HG02840 (cell line): ENCODE measurements around the gene NSUN6.
"Not testable (repeated sequence)": the region's sequence is repeated elsewhere in the genome, so short reads cannot be mapped to it uniquely, and the experiment has no call there.

ENCODE experiments used
- ATAC-seq: cut with Tn5 transposase; IDR thresholded peaks from one replicate; pipeline ENCODE4 v1.9.1; 2021; ENCODE audit warnings: mild to moderate bottlenecking, moderate library complexity, moderate number of reproducible peaks; ENCODE audit not compliant: unreplicated experiment, low FRiP score

NSUN6 gene

GRCh38 chr10:18660816-18661431, 9.5 kb upstream of the NSUN6 start:
- no peak for ATAC-seq

DNA sequence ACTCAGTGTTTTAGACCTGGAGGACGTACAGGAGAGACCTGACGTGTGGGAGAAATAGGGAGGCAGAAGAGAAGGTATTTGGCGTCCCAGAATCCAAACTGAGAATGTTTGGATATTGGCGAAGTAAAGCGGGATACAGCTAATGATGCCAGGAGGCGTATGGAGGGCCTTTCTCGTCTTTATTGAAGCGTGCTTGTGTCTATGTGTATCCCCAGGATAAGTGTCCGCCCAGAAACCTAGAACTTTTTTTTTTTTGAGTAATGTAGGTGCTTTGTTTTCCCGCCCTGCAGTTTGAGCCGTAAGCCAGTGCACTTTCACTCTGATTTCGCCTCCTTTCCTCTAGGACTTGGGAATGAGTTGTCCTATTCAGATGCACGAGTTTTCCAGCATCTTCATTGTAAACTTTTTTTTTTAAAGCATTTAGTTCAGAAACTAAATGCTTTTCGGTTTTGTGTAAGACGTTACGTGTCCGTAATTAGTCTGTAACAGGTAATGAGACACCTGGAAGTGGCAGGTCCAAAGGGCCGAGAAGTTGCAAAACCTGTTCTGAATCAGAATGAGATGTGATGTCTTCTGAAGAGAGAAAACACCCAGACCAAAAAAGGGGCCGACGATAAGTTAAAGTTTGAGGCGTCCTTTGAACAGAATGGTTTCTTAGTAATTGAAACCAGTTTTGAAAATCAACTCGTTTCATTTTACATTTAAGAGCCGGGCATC, 8.6 kb upstream of the NSUN6 start:
- ATAC-seq, result peak; percentile 14

- peak; percentile 92 for ATAC-seq
Measured at GRCh38 chr10:18659125-18659818, 7.9 kb upstream of the NSUN6 start, which contains the start of gene ARL5B. ARL5B (plus strand) TSS chr10:18659431; CDS start chr10:18659638, 207 bp downstream.

GRCh38 chr10:18658271-18659124, 7.1 kb upstream of the NSUN6 start:
- peak; percentile 1 for ATAC-seq

DNA sequence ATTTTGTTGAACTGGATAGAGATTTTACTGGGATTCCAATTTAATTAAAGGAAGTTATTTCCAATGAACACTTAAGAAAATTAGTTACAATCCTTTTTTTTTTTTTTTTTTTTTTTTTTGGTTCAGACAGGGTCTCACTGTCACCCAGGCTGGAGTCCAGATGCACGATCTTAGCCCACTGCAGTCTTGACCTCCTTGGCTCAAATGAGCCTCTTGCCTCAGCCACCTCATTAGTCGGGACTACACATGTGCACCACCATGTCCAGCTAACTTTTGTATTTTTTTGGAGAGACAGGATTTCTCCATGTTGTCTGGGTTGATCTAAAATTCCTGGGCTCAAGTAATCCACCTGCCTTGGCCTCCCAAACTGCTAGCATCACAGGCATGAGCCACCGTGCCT, 5.3 kb upstream of the NSUN6 start:
- no peak for ATAC-seq

DNA sequence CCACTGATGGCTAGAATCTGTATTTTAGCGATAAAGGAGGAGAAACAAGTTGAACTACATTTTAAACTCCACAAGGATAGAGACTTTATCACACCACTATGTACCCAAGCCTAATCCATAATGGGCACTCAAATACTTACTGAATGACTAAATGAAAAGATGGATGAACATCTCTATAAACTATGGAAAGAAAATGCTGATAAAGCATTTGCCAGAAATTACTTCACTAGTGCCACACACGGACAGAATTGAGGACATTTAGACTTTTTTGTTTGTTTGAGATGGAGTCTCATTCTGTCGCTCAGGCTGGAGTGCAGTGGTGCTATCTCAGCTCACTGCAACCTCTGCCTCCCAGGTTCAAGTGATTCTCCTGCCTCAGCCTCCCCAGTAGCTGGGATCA, 1.7 kb upstream of the NSUN6 start:
- ATAC-seq, result no peak

DNA sequence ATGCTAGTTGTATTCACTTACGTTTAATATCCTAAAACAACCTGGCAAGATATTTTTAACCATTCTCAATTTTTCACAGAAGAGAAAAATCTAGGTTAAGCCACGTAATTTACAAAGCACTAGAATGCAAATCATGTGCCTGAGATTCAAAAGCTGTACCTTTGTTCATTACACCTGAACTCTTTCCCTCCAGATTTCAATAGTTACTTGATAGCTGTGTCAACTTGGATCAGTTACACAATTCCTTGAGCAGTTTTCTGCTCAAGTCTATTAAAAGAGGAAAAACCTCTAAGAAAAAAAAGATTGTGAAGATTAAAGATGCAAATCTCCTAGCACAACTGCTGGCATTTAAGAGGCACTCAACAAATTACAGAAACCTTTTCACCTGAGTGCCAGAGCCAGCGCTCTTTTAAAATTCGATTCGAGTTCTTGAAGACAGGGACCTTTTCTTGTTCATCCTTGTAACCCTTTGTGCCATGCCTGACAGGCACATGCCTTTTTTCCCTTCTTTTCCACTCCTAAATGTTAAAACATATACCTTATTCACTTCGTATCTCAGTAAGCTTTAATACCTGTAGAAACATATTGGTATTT, 886 bp downstream of the NSUN6 start:
- ATAC-seq, result no peak

DNA sequence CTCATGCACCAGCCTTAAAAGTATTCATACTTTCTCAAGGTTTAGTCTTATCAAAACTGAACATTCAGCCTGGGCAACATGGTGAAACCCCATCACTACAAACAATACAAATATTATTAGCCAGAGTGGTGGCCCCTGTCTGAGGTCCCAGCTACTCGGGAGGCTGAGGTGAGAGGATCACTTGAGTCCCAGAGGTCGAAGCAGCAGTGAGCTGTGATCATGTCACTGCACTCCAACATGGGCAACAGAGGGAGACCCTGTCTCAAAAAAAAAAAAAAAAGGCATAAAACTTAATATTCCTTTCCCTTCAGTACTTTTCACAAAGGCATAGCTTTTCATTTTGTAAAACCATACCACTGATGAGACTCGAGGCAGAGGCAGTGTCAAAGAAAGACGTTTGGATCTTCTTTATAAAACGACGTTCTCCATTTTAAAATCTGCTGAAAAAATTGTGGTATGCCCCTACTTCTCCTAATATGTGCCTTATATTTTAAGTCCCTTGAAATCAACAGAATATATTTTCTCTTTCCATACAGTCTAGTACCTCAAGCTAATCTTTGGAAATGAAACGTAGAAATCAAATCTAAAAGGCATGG, 1.9 kb downstream of the NSUN6 start:
- ATAC-seq, result no peak

DNA sequence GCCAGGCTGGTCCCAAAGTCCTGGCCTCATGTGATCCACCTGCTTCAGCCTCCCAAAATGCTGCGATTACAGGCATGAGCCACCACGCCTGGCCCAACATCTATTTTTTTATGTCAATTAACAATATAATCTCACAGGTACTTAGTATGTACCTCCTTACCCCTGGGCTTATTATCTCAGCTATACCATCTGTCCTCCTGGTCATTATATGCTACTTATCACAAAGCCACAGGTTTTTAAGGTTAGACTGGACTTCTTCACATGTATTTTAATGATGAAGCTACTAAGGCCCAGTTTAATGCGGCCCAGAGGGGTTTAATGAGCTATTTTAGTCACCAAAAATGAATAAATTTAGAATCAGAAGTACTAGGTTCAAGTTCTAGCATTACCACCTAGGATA, 3.4 kb downstream of the NSUN6 start:
- ATAC-seq, result no peak

DNA sequence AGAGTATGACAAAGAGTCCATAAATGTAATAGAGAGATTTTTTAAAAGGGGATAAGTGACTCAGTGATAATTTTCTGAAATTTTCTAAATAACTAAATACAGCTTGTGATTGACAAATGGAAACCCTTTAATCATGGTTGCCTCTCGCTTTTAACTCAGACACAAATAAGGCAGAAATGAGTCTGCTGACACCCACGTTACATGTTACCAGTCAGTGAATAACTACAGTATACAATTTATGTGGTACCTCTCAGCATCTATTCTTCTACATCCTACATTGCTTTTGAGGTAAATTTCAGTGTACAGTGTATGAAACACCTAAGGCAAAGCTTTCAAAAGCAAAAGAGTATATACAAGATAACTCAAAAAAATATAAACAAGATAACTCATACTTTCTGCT, 4.2 kb downstream of the NSUN6 start:
- ATAC-seq, result no peak

DNA sequence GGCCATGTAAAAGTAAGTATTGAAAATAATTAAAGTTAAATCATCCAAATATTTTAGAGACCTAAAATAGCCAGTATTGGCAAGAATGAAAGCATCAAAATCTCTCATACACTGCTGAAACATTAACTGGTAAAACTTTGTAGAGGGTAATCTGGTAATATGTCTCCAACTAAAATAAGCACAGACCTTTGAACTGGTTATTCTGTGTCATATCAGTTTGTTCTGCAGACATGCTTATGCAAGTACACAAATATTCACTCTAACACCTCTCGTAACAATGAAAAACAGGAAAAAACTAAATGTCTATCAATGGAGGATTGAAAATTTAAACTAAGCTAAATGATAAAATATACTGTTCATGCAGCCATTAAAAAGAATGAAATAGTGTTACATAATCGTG, 11.7 kb downstream of the NSUN6 start:
- ATAC-seq, result not testable (repeated sequence)

DNA sequence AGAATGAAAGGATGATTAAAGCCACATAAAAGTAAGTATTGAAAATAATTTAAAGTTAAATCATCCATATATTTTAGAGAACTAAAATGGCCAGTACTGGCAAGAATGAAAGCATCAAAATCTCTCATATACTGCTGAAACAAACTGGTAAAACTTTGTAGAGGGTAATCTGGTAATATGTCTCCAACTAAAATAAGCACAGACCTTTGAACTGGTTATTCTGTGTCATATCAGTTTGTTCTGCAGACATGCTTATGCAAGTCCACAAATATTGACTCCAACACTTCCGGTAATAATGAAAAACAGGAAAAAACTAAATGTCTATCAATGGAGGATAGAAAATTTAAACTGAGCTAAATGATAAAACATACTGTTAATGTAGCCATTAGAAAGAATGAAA, 14.0 kb downstream of the NSUN6 start:
- not testable (repeated sequence) for ATAC-seq

DNA sequence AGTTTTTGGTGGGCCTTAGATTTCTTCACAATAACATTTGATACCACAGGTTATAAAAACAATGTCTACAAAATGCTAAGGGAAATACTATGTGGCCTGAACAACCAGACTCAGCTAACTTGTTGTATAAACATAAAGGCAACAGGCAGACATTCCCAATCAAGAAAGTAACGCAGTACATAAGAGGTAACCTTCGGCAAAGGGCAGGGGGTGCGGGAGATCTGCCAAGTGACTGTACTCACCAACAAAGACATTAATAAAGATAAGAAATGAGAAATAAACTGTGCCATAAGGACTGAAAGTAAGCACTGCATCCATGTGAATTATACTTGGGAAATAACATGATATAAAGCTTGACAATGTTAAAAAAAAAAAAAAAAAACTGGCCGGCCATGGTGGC, 15.4 kb downstream of the NSUN6 start:
- ATAC-seq, result no peak

- ATAC-seq, result not testable (repeated sequence)
Measured at GRCh38 chr10:18632500-18632899, 18.9 kb downstream of the NSUN6 start.

GRCh38 chr10:18627452-18628018, 23.9 kb downstream of the NSUN6 start:
- ATAC-seq, result not testable (repeated sequence)

- no peak for ATAC-seq
Measured at GRCh38 chr10:18625886-18626285, 25.5 kb downstream of the NSUN6 start.

DNA sequence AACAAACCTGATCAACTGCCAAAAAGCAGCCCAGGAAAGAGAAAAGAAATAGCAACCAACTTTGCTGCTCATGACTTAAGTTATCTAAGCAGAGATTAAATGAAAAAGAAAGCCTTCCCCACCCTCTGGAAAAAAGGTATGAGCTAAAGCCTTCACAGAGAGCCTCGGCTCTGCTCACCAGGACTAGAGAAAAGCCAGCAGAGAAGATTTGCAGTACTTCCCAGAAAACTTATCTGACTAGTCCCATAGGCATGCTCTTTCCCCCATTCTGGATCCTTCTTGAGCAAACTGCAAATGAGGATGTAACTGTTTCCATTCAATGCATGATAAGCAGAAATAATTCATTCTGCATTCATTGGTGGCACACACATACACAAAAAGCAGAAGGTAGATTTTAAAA, 27.7 kb downstream of the NSUN6 start:
- ATAC-seq, result not testable (repeated sequence)

GRCh38 chr10:18620856-18621255, 30.5 kb downstream of the NSUN6 start:
- ATAC-seq, result no peak

DNA sequence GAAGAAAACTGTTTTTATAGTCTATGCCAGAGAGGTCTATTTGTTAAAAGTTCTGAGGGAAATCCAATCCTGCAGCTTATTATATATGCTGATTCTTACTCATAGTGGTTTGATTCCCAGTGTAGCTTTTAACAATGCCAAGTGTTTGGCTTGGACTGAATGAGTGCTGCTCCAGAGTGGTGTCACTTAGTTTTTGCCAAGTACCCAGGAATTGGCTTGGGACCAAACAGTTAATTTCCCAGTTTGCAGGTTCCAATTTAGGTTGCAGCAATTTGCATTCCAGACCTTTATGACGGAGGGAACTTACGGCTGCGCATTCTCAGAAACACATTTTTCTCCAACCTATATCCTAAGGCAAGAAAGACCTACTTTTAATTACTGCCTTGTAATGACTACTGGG, 32.4 kb downstream of the NSUN6 start:
- no peak for ATAC-seq

- no peak for ATAC-seq
Measured at GRCh38 chr10:18616337-18616736, 35.0 kb downstream of the NSUN6 start.
